Tibial nerve (tissue), 4 donors: ENCODE data around the gene BPIFB2. TPM values are rescaled to one million over a fixed set of nuclear protein-coding genes. Genes with fewer than 3 reads are reported as not detected.

Source experiments
- DNase-seq, 2 donors: peaks; one replicate each; pipeline ENCODE4 v3.0.0-alpha.2; 2019; ENCODE audit warnings: low spot score in 2 of 2
- H3K27ac ChIP-seq, 4 donors: fragments of 200-600 bp; sonication (generic) in 3 of 4; one replicate each; pipeline ENCODE4 v1.5.1; 2017 to 2019; ENCODE audit warnings: mild to moderate bottlenecking in 1 of 4
- H3K27me3 ChIP-seq, 2 donors: fragments of 200-600 bp; sonication (generic) in 1 of 2; one replicate each; pipeline versions ENCODE4 v1.5.1 to v1.6.0; 2017 to 2019
- H3K36me3 ChIP-seq, 3 donors: fragments of 200-600 bp; sonication (generic); one replicate each; pipeline ENCODE4 v1.5.1; 2018 to 2019
- H3K4me1 ChIP-seq, 4 donors: fragments of 200-600 bp; sonication (generic) in 3 of 4; one replicate each; pipeline ENCODE4 v1.5.1; 2017 to 2019
- H3K4me3 ChIP-seq, 4 donors: fragments of 200-600 bp; sonication (generic) in 3 of 4; one replicate each; pipeline ENCODE4 v1.5.1; 2017 to 2019; ENCODE audit warnings: mild to moderate bottlenecking in 1 of 4, moderate library complexity in 1 of 4
- H3K9me3 ChIP-seq, 4 donors: fragments of 200-600 bp; sonication (generic) in 3 of 4; one replicate each; pipeline ENCODE4 v1.5.1; 2017 to 2019
- EP300 ChIP-seq, 2 donors: sonication (generic); formaldehyde crosslinking; IDR thresholded peaks; one replicate each; pipeline ENCODE4 v1.6.1; 2017; ENCODE audit warnings: antibody characterized with exemption in 2 of 2, mild to moderate bottlenecking in 1 of 2
- POLR2A ChIP-seq, 2 donors: fragments of 450-650 bp; IDR thresholded peaks; one replicate each; pipeline ENCODE4 v1.6.1; 2017; ENCODE audit warnings: antibody characterized with exemption in 2 of 2, mild to moderate bottlenecking in 2 of 2, moderate library complexity in 2 of 2
- WGBS, 2 donors: methylation state at CpG; one replicate each; pipeline ENCODE4 v1.1.5; 2018; 5-methylcytosine and 5-hydroxymethylcytosine counted together
- total RNA-seq, 4 donors: library from RNA; depleted of rRNA; stranded (reverse); fragments of >200 nt; gene quantifications; one replicate each; pipeline ENCODE4 v1.1.0, GENCODE V29; 2016
- TF ChIP-seq, protein P1 (sequence below), 5 experiments: fragments of 200-600 bp in 3 of 5; fragments of 450-650 bp in 2 of 5; sonication (generic) in 3 of 5; IDR thresholded peaks; one replicate each; pipeline ENCODE4 v1.5.1; 2016 to 2019; ENCODE audit warnings: antibody characterized with exemption in 5 of 5, mild to moderate bottlenecking in 3 of 5, moderate library complexity in 2 of 5

The BPIFB2 gene
- total RNA-seq, 4 donors from 2014 or later = not detected

GRCh38 chr20:33023439-33024242 lies 16.1 kb downstream of the BPIFB2 start:
- Histone ChIP-seq H3K27me3 (no peaks in the 10 kb centered on the region), H3K27ac (no peak overlapping the region), H3K9me3 (no peaks in the 10 kb centered on the region), H3K4me3 (no peak overlapping the region), H3K4me1 (no peaks in the 10 kb centered on the region), H3K36me3 (no peaks in the 10 kb centered on the region)
- 69 to 79% methylated on average over 6 of the region's 6 CpGs for WGBS, 2 donors
- no peak for DNase-seq
- TF ChIP-seq, protein P1, sequence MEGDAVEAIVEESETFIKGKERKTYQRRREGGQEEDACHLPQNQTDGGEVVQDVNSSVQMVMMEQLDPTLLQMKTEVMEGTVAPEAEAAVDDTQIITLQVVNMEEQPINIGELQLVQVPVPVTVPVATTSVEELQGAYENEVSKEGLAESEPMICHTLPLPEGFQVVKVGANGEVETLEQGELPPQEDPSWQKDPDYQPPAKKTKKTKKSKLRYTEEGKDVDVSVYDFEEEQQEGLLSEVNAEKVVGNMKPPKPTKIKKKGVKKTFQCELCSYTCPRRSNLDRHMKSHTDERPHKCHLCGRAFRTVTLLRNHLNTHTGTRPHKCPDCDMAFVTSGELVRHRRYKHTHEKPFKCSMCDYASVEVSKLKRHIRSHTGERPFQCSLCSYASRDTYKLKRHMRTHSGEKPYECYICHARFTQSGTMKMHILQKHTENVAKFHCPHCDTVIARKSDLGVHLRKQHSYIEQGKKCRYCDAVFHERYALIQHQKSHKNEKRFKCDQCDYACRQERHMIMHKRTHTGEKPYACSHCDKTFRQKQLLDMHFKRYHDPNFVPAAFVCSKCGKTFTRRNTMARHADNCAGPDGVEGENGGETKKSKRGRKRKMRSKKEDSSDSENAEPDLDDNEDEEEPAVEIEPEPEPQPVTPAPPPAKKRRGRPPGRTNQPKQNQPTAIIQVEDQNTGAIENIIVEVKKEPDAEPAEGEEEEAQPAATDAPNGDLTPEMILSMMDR (IDR thresholded peaks at IDR 0.05) = no peak
- TF ChIP-seq POLR2A (IDR thresholded peaks at IDR 0.05) (no peak), EP300 (IDR thresholded peaks at IDR 0.05) (no peak)

GRCh38 chr20:33024243-33024560 lies 16.7 kb downstream of the BPIFB2 start:
- no peaks in the 10 kb centered on the region for H3K36me3 ChIP-seq
- H3K27ac ChIP-seq = no peak overlapping the region
- TF ChIP-seq EP300 (IDR thresholded peaks at IDR 0.05) (no peak), POLR2A (IDR thresholded peaks at IDR 0.05) (no peak)
- TF ChIP-seq, protein P1 (IDR thresholded peaks at IDR 0.05) = no peak
- 56 to 75% methylated on average over 1 of the region's 1 CpG for WGBS, 2 donors
- DNase-seq = no peak
- H3K4me1 ChIP-seq = no peaks in the 10 kb centered on the region
- H3K4me3 ChIP-seq = no peak overlapping the region
- H3K27me3 ChIP-seq = no peaks in the 10 kb centered on the region
- no peaks in the 10 kb centered on the region for H3K9me3 ChIP-seq

DNA sequence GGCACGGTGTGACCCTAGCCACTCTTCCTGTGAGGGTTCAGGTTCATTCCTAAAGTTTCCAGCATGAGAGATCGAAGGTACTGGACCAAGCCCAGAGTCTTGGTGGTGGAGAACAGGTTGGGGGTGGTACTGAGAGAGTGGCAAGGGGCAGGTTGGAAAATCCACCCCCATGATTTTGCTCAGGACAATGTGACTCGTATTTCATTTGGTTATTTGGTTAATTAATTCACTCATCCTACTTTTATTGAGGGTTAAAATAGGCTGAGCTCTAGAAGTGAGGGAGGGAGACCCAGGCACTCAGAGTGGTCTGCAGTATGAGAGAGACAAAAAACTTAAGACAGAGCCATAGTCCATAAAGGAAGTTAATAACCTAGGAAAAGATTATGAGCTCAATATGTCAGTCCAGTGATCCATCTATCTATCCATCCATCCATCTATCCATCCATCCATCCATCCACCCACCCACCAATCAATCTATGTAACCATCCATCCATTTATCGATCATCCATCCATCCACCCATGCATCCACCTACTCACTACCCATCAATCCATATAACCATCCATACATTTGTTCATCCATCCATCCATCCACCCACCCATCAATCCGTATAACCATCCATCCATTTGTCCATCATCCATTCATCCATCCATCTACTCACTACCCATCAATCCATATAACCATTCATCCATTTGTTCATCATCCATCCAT lies 17.3 kb downstream of the BPIFB2 start:
- WGBS, 2 donors = 77 to 78% methylated on average over 5 of the region's 5 CpGs
- TF ChIP-seq EP300 (IDR thresholded peaks at IDR 0.05) (no peak), POLR2A (IDR thresholded peaks at IDR 0.05) (no peak)
- TF ChIP-seq, protein P1 (IDR thresholded peaks at IDR 0.05) = no peak
- no peaks in the 10 kb centered on the region for H3K36me3 ChIP-seq

DNA sequence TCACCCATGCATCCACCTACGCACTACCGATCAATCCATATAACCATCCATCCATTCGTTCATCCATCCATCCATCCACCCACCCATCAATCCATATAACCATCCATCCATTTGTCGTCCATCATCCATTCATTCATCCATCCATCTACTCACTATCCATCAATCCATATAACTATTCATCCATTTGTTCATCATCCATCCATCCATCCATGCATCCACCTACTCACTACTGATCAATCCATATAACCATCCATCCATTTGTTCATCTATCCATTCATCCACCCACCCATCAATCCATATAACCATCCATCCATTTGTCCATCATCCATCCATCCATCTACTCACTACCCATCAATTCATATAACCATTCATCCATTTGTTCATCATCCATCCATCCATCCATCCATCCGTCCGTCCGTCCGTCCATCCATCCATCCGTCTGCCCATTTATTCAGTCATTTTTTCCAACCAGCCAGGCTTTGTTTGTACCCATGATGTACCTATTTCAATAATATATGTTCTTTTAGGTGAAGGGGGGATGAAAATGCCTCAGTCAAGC lies 17.9 kb downstream of the BPIFB2 start:
- Histone ChIP-seq H3K27me3 (no peaks in the 10 kb centered on the region), H3K4me3 (no peak overlapping the region), H3K27ac (no peak overlapping the region), H3K9me3 (no peaks in the 10 kb centered on the region), H3K4me1 (no peaks in the 10 kb centered on the region), H3K36me3 (no peaks in the 10 kb centered on the region)
- TF ChIP-seq, protein P1 (IDR thresholded peaks at IDR 0.05) = no peak
- no peak for TF ChIP-seq EP300 (IDR thresholded peaks at IDR 0.05)
- TF ChIP-seq POLR2A (IDR thresholded peaks at IDR 0.05) = no peak
- WGBS, 2 donors = 69 to 92% methylated on average over 9 of the region's 9 CpGs
- DNase-seq = no peak

More for the DNA sequence above, 17.3 kb downstream of the BPIFB2 start:
- no peaks in the 10 kb centered on the region for H3K4me1 ChIP-seq
- no peak for DNase-seq
- H3K27ac ChIP-seq = no peak overlapping the region
- H3K4me3 ChIP-seq = no peak overlapping the region
- no peaks in the 10 kb centered on the region for H3K9me3 ChIP-seq
- H3K27me3 ChIP-seq = no peaks in the 10 kb centered on the region
